SKM-1 (cell line): ENCODE data around the gene PTGER4.
"Not testable (repeated sequence)": the region's sequence is repeated elsewhere in the genome, so short reads cannot be mapped to it uniquely, and the experiment has no call there.

Experiments used
- DNase-seq: peaks from one replicate; lab custom pipeline; 2025; ENCODE audit not compliant: unreplicated experiment; lab: John Stamatoyannopoulos, UW

Gene PTGER4

DNA sequence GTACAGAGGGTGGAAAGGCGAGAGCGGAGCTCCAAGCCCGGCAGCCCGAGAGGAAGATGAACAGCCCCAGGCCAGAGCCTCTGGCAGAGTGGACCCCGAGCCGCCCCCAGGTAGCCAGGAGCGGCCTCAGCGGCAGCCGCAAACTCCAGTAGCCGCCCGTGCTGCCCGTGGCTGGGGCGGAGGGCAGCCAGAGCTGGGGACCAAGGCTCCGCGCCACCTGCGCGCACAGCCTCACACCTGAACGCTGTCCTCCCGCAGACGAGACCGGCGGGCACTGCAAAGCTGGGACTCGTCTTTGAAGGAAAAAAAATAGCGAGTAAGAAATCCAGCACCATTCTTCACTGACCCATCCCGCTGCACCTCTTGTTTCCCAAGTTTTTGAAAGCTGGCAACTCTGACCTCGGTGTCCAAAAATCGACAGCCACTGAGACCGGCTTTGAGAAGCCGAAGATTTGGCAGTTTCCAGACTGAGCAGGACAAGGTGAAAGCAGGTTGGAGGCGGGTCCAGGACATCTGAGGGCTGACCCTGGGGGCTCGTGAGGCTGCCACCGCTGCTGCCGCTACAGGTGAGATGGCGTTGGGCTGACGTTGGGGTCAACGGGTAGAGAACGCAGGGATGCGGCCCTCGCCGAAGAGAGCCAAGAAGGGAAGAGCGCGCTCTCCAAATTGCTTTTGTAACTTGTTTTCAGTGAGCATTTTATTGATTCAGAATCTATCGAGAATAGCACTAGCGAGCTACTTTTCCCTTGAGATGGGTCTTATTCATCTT lies at the start of gene PTGER4:
Gene PTGER4, plus strand, starts transcription at position 3 of the 769 bp plus-strand sequence. CDS start 1,079 bp downstream, outside the sequence.
- no peak for DNase-seq

DNA sequence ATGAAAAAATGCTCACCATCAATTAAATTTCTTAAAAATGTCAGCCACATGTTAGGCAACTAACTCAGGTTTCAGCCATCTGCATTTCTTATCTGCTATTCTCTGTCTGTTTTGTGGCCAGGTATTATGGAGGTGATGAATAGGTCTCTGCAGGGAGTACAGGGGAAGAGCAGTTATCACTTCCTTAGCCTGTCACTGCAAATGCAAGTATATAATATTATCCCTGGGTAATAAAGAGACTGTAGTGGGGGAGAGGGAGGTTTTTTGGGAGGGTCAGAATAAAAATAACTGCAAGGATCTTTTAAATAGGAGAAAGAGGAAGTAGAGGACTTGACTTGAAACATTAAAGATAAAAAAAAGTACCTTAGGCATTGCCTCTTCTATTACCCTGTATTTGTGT lies 49.6 kb upstream of the PTGER4 start:
- no peak for DNase-seq

GRCh38 chr5:40631236-40631635 lies 48.5 kb upstream of the PTGER4 start:
- no peak for DNase-seq

DNA sequence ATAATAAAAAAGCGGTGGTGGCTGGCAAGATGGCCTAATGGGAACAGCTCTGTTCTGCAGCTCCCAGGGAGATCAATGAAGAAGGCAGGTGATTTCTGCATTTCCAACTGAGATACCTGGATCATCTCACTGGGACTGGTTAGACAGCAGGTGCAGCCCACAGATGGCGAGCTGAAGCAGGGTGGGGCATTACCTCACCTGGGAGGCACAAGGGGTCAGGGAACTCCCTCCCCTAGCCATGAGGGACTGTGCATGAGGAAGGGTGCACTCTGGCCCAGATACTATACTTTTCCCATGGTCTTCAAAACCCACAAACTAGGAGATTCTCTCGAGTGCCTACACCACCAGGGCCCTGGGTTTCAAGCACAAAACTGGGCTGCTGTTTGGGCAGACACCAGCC lies 45.6 kb upstream of the PTGER4 start:
- no peak for DNase-seq

DNA sequence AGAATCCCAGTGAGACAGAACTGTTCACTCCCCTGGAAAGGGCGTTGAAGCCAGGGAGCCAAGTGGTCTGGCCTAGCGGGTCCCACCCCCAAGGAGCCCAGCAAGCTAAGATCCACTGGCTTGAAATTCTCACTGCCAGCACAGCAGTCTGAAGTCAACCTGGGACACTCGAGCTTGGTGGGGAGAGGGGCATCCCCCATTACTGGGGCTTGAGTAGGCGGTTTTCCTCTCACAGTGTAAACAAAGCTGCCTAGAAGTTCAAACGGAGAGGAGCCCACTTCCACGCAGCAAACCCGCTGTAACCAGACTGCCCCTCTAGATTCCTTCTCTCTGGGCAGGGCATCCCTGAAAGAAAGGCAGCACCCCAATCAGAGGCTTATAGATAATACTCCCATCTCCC lies 45.1 kb upstream of the PTGER4 start:
- DNase-seq: no peak

DNA sequence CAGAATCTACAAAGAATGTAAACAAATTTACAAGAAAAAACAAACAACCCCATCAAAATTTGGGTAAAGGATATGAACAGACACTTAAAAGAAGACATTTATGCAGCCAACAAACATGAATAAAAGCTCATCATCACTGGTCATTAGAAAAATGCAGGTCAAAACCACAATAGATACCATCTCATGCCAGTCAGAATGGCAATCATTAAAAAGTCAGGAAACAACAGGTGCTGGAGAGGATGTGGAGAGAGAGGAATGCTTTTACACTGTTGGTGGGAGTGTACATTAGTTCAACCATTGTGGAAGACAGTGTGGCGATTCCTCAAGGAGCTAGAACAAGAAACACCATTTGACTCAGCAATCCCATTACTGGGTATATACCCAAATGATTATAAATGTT lies 40.2 kb upstream of the PTGER4 start:
- DNase-seq: not testable (repeated sequence)

- DNase-seq: no peak
Observed at GRCh38 chr5:40646266-40646665, 33.4 kb upstream of the PTGER4 start.

DNA sequence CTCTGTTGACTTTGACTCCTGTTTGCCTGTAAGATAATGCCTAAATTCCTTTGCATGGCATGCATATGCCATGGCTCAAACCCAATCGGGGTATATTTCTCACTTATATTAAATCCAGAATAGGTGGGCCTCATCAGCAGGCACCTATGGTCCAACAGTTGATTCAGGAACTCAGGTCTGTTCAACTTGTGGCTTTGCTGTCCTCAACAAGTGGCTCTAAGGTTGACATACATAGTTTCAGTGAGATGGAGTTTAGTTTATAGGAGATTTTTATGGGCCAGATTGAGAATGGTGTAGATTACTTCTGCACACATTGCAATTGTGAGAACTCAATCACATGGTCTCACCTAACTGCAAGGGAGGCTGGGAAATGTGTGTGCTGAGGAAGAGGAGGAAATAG lies 31.6 kb upstream of the PTGER4 start:
- no peak for DNase-seq

GRCh38 chr5:40649463-40650030 lies 30.2 kb upstream of the PTGER4 start:
- DNase-seq: no peak

GRCh38 chr5:40651201-40651600 lies 28.5 kb upstream of the PTGER4 start:
- DNase-seq: no peak

DNA sequence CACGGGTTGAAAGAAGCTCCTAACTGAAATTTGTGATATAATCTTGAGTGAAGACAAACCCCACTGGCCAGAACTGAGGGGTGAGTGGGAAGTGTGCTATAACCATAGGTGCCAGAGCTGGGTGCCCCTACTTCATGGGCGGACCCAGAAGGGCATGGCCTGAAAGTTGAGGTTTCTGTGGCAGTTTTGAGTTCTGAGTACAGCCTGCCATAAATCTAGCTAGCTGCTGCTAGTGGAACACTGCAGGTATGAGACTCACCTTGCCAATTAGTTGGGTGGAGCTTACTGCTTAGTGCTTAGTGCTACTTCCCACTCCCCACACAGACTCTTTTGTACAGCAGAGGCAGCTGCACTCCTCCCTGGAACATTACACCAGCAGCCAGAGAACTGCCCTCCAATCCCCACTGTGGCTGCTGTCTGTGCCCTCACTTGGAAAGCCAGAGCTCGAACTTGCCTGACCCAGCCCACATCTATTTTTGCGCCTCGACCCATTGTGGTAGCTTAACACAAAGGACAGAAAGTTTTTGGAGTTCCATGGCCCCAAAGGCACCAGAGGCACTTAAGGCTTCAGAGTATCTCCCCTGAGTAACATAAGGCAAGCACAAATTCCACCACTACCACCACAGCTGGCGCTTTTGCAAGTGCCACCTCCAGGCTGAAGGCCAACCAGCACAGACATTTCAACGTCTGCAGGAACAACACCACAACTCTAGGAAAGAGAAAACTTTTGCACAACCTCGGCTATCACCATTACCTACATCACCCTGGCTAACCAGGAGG lies 27.1 kb upstream of the PTGER4 start:
- DNase-seq: no peak

- no peak for DNase-seq
Observed at GRCh38 chr5:40653221-40654022, 26.3 kb upstream of the PTGER4 start.

- DNase-seq: no peak
Observed at GRCh38 chr5:40654377-40654991, 25.2 kb upstream of the PTGER4 start.

DNA sequence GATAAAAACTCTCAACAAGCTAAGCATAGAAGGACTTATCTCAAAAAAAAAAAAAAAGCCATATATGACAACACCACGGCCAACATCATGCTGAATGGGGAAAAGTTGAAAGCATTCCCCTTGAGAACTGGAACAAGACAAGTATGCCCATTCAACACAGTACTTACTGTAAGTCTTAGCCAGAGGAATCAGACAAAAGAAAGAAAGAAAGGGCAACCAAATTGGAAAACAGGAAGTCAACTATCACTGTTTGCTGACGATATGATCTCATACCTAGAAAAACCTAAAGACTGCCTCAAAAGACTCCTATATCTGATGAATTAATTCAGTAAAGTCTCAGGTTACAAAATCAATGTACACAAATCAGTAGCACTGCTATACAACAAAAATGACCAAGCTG lies 24.6 kb upstream of the PTGER4 start:
- no peak for DNase-seq

DNA sequence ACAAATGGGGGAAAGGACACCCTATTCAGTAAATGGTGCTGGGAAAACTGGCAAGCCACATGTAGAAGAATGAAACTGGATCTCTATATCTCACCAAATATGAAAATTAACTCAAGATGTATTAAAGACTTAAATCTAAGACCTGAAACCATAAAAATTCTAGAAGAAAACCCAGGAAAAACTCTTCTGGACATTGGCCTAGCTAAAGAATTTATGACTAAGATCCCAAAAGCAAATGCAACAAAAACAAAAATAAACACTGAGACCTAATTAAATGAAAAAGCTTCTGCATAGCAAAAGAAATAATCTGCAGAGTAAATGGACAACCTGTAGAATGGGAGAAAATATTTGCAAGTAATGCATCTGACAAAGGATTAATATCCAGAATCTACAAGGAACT lies 23.6 kb upstream of the PTGER4 start:
- DNase-seq: not testable (repeated sequence)

DNA sequence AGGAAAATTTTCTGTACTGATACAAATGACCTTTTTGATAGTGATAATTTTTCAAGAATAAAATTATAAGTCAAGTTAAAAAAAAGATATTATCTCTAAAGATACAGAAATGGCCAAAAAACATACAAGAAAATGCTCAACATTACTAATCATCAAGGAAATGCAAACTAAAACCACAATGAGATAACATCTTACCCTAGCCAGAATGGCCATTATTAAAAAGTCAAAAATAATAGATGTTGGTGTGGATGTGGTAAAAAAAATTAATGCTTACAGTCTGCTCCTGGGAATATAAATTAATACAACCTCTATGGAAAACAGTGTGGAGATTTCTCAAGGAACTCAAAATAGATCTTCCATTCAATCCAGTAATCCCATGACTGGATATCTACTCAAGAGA lies 22.9 kb upstream of the PTGER4 start:
- no peak for DNase-seq

GRCh38 chr5:40660751-40661150 lies 19.0 kb upstream of the PTGER4 start:
- no peak for DNase-seq

DNA sequence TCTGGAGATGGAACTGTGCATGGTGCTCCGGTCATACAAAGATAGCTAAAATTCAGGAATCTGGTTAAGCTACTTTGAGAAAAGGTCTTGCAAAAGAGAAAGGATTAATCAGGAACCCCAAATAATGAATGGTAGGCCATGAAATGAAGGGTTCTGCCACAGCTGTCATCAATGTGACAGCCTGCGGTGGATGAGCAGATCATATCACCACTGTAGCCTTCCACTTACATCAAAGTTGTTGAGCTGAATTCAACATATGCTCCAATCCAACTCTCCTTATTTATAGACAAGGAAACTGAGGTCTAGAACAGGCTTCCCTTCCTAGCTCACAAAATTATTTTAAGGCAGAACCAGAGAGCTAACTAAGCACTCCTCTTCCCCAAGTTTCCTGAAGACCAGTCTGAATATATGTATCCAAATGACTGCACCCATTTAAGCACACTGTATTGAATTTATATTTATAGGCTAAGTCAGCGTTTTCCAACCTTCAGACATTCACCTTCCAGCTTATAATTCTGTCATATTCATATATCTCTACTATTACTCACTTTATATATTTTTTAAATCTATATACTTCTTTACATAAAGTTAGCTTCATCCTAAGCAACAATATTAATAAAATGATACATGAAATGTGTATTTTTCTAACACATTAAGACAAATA lies 13.9 kb upstream of the PTGER4 start:
- no peak for DNase-seq

DNA sequence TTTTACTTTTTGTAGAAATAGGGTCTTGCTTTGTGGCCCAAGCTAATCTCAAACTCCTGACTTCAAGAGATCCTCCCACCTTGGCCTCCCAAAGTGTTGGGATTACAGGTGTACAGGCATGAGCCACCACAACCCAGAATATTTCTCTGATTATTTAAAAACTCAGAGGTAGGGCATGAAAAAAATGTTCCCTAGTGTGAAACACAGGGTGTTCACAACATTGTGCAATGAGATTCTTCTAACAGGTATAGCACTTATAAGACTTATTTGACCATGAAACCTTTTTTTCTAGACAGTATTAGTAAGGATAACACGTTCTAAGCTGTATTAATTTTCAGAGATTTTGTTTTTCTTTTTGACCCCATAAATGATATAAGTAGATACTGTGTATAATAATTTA lies 13.1 kb upstream of the PTGER4 start:
- DNase-seq: no peak

DNA sequence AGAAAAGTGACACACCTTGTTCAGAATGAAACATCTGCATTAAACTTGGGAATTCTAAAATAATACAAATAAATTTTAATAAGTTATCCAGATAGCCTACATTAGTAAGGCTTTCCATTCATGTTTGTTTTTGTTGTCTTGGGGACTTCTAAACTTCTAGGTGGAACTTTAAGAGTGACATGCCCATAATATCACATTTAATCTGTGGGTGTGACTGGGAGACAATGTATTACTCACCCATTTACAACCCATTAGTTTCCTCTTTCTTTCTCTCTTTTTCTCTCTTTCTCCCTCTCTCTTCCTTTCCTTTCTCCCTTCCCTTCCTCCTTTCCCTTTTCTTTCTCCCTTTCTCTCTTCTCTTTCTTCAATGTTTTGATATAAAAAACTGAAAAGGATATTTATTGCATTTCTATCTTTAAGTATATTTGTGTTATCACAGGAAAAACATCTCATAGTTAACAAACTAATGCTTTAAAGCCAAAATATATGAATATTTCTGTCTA lies 12.5 kb upstream of the PTGER4 start:
- DNase-seq: no peak
